ENCODE data around the gene MOB1B. TPM values are rescaled to one million over a fixed set of nuclear protein-coding genes. Genes with fewer than 3 reads are reported as not detected.
"Not testable (repeated sequence)": the region's sequence is repeated elsewhere in the genome, so short reads cannot be mapped to it uniquely, and the experiment has no call there.

Gene MOB1B
- total and polyA plus RNA-seq, 8 donors, result 0.87 to 48.8 (median 4.6) TPM

DNA sequence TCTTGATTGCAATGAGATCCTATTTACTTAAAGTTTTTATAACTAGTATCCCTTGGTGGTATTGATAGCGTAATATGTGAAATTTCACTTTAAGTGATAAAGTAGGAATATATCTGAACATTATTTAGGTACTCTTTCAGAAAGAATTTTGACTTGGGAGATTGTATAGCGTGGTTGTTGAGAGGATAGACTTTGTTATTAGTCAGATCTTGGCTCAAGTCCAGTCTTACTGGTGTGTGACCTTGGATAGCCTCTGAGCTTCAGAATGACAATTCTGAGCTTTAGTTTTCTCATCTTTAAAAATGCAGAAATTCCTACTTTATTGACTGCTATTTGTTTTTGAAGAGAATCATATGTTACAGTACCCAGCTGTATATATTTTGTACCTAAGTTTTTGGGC is 123.9 kb downstream of the MOB1B start:
- DNase-seq, result peak in 1 of 2 donors; percentile 65
- intact Hi-C loops (cut with DNase I; ENCODE audit: low total_unique reads), result no loop called here

DNA sequence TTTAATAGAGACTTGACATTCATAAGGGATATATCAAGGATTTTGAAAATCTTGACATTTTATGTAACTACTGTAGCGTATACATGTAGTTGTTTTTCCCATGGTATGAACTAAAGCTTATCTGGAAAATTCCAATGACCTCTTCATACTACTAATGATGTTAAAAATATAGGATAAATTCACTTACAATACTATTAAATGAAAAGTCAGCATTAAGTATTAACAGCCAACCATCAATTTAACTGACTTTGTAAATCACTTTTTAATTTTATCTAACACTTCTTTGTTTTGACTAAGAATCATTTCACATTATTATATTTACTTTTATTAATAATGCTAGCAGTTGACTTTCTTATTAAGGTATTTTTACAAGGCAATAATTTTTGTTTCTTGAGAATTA is 125.4 kb downstream of the MOB1B start:
- Histone ChIP-seq H3K27me3 (no peaks in the 10 kb centered on the region), H3K9me3 (no peaks in the 10 kb centered on the region), H3K4me1 (peaks cover 0 to 13% (median 6%) of the 10 kb centered on the region in 4 donors), H3K4me3 (no peak overlapping the region), H3K27ac (no peak overlapping the region), H3K36me3 (peaks cover 6 to 57% (median 42%) of the 10 kb centered on the region in 4 donors)
- TF ChIP-seq POLR2A (IDR thresholded peaks at IDR 0.05) (no peak), CTCF (IDR thresholded peaks at IDR 0.05) (no peak), EP300 (IDR thresholded peaks at IDR 0.05) (no peak), POLR2AphosphoS5 (IDR thresholded peaks at IDR 0.05) (no peak)
- no peak for DNase-seq
- 95 to 98% (median 98%) methylated on average over 1 of the region's 1 CpG for WGBS, 5 donors
- intact Hi-C loops (cut with DNase I; ENCODE audit: low total_unique reads), result no loop called here

More for the DNA sequence above, 123.9 kb downstream of the MOB1B start:
- H3K36me3 ChIP-seq, result peaks cover 0 to 42% (median 27%) of the 10 kb centered on the region in 4 donors
- peaks cover 0 to 13% (median 6%) of the 10 kb centered on the region in 4 donors for H3K4me1 ChIP-seq
- no peak for TF ChIP-seq EP300 (IDR thresholded peaks at IDR 0.05)
- TF ChIP-seq POLR2A (IDR thresholded peaks at IDR 0.05), result no peak
- H3K27ac ChIP-seq, result no peak overlapping the region
- no peaks in the 10 kb centered on the region for H3K27me3 ChIP-seq
- WGBS, 5 donors, result 51 to 61% (median 58%) methylated on average over 2 of the region's 2 CpGs
- H3K4me3 ChIP-seq, result no peak overlapping the region
- H3K9me3 ChIP-seq, result no peaks in the 10 kb centered on the region

GRCh38 chr4:71029504-71029903 is 127.3 kb downstream of the MOB1B start:
- no peak for DNase-seq
- peaks cover 0 to 13% (median 6%) of the 10 kb centered on the region in 4 donors for H3K4me1 ChIP-seq
- no peak overlapping the region for H3K27ac ChIP-seq
- no peak for TF ChIP-seq CTCF (IDR thresholded peaks at IDR 0.05)
- 60 to 88% (median 69%) methylated on average over 1 of the region's 1 CpG for WGBS, 5 donors
- intact Hi-C loops (cut with DNase I; ENCODE audit: low total_unique reads), result no loop called here
- H3K27me3 ChIP-seq, result no peaks in the 10 kb centered on the region
- no peak overlapping the region for H3K4me3 ChIP-seq
- peaks cover 6 to 57% (median 55%) of the 10 kb centered on the region in 4 donors for H3K36me3 ChIP-seq
- no peaks in the 10 kb centered on the region for H3K9me3 ChIP-seq

- peaks cover 6 to 75% (median 72%) of the 10 kb centered on the region in 4 donors for H3K36me3 ChIP-seq
- H3K27ac ChIP-seq; H3K9me3 ChIP-seq; H3K4me1 ChIP-seq; DNase-seq; intact Hi-C loops (cut with DNase I; ENCODE audit: low total_unique reads); H3K4me3 ChIP-seq; H3K27me3 ChIP-seq: not testable (repeated sequence)
- WGBS, 5 donors, result 86 to 96% (median 92%) methylated on average over 9 to 10 of the region's 10 CpGs
These were observed 129.9 kb downstream of the MOB1B start for GRCh38 chr4:71032106-71032505.

Other genes starting within 250 kb of the MOB1B start
- 100 to 1,000 TPM in 1 of 5 donors, 10 to 100 TPM in 3, 1 to 10 TPM in 1; 5.5 to 284 (median 25.0) TPM for gene JCHAIN, start 235.9 kb upstream of the MOB1B start, total RNA-seq
- gene JCHAIN, start 235.9 kb upstream of the MOB1B start, polyA plus RNA-seq, result 100 to 1,000 TPM in 2 of 3 donors, 10 to 100 TPM in 1; 49.4 to 167 (median 136) TPM
- gene UTP3, start 213.8 kb upstream of the MOB1B start, total RNA-seq, result 10 to 100 TPM; 11.3 to 22.2 (median 17.5) TPM
- 10 to 100 TPM; 16.3 to 20.7 (median 19.5) TPM for gene UTP3, start 213.8 kb upstream of the MOB1B start, polyA plus RNA-seq
- gene RUFY3, start 180.4 kb upstream of the MOB1B start, total RNA-seq, result 100 to 1,000 TPM in 2 of 5 donors, 10 to 100 TPM in 3; 39.7 to 120 (median 94.5) TPM
- gene RUFY3, start 180.4 kb upstream of the MOB1B start, polyA plus RNA-seq, result 10 to 100 TPM; 13.2 to 20.4 (median 14.4) TPM
- gene GRSF1, start 62.5 kb upstream of the MOB1B start, total RNA-seq, result 10 to 100 TPM; 24.0 to 86.5 (median 60.0) TPM
- 10 to 100 TPM; 40.4 to 61.6 (median 52.9) TPM for gene GRSF1, start 62.5 kb upstream of the MOB1B start, polyA plus RNA-seq
- gene DCK, start 91.3 kb downstream of the MOB1B start, total RNA-seq, result 10 to 100 TPM; 11.9 to 43.2 (median 16.1) TPM
- 10 to 100 TPM in 2 of 3 donors, 1 to 10 TPM in 1; 6.7 to 13.7 (median 11.2) TPM for gene DCK, start 91.3 kb downstream of the MOB1B start, polyA plus RNA-seq